AG08396 (cell line): Measurements from ENCODE around the gene TVP23C.
"Not testable (repeated sequence)": the region's sequence is repeated elsewhere in the genome, so short reads cannot be mapped to it uniquely, and the experiment has no call there.

Experiments
- DNase-seq: peaks from one replicate; pipeline ENCODE4 v3.0.0; 2012; ENCODE audit warnings: low spot score, mixed read lengths

The TVP23C gene

DNA sequence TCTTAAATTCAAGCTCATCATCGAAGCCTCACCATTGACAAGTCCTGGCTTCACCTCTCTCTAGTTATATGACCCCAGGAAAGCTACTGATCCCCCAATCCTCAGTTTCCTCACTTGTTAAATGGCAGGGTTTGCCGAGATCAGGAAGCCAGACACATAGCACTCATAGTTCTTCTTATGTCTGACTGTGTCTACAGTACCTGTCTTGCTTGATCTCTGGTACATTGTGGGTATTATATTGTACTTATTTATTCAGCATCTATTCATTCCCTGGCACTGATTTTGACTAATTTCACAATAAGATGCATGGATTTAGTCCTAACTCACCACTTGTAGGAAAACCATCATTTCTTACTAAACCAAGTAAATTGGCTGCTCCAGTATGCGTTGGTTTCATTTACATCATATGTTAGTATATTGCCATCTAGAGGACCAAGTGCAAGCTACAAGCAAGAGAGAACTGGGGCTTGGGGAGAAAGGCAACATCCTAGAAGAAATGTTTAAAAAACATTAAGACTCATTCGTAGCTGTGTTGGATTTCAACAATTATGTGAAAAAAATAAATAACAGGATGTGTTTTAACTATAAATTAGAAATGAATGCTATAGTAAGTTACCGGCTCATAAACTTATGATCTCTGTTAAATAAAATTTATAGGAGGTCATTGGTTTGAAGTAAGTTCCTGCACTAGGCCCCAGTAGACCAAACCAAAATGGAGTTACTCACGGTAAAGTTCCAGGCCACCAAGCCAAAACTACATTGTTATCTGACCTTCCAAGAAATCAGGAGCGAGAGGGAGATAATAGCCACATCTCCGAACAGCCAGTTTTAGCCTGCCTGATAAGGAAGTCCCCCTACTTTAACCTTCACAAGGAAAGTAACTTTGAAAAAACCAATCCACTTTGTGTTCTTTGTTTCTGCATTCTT, 36.7 kb downstream of the TVP23C start:
- not testable (repeated sequence) for DNase-seq

DNA sequence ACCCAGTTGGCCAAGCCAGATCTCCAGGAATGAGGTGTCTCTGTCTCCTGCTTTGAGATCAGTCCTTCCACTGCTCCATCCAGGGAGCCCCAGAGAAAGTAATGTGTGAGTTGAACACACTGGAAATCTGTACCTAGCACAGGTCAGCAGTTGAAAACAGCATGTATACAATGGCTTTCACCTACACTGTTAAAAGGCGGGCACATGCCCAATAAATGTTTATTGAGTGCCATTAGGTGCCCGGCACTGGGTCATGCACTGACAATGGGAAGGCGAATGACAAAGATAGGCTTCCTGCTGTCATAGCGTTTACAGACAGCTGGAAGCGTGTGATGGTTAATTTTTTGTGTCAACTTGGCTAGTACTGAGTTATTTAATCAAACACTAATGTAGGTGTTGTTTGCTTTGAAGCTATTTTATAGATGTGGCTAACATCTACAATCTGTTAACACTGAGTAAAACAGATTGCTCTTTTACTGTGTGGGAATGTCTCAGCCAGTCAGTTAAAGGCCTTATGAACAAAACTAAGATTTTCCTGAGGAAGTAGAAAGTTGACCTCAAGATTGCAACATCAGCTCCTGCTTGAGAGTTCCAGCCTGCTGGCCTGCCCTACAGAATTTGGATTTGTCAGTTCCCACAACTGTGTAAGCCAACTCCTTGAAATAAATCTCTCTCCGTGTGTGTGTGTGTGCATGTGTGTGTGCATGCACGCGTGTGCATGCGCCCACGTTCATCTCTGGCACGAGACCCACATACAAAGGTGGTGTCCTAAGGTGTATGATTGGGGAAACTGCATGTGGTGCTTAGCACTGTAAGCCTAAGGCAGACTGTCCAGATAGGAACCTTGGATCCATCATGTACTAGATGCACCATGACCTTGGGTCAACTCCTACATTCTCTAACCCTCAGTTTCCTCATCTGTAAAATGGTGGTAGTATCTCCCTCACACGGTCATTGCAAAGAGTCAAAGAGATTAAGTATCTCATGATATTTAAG, 38.0 kb downstream of the TVP23C start:
- not testable (repeated sequence) for DNase-seq

DNA sequence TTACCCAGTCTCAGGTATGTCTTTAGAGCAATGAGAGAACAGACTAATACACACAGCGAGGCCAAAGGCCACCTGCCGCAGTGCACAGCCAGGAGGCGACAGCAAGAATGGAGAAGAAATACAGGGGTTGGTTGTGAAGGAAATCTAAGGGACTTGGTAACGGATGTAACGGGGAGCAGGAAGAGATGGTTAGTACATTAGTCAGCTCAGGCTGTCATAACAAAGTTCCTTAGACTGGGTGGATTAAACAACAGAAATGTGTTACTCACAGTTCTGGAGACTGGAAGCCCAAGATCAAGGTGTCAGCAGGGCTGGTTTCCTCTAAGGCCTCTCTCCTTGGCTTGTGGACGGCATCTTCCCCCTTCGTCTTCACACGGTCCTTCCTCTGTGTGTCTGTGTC, 47.1 kb downstream of the TVP23C start:
- DNase-seq: no peak

DNA sequence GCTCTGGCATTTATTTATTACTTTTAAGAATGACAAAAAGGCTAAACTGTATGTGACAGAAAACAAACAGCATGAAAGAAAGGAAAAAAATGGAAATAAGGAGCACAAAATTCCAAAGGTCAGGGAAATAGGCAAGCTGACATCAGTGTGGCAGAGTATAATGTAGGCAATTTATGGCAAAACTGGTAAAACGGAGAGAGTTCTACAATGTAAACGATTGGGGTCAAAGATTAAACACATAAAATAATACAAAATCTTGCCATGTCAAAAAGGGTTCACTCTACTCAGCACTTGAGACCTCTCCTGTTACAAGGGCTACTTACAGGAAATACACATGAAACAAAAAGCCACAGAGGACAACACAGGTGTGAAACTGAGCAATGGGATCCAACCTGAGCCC, 48.8 kb downstream of the TVP23C start:
- DNase-seq: no peak

DNA sequence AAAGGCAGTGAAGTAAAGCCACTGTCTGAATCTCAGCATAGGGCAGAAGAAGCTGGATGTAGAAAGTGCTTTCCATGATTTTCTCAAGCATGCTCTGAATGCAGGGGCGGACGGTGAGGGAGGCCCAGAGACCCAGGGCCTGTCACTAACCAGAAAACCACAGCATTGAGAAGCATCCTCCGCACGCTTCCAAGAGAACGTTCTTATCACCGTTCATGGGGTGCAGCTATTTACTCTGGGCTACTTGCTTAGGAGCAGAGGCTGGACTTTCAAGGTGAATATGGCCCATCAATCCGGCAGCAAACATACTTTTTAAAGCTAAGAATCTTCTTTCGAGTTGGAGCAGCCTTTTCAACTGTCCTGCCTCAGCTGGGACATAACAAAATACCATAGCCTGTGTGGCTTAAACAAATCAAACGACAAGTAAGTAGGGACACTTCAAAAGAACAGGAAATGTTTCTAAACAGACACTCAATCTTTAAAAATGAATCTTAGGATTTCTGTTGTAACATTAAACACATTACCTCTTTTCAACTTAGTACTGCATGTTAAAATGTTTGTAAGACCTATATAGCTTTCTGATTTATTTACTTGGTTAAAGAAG, 49.3 kb downstream of the TVP23C start:
- no peak for DNase-seq

DNA sequence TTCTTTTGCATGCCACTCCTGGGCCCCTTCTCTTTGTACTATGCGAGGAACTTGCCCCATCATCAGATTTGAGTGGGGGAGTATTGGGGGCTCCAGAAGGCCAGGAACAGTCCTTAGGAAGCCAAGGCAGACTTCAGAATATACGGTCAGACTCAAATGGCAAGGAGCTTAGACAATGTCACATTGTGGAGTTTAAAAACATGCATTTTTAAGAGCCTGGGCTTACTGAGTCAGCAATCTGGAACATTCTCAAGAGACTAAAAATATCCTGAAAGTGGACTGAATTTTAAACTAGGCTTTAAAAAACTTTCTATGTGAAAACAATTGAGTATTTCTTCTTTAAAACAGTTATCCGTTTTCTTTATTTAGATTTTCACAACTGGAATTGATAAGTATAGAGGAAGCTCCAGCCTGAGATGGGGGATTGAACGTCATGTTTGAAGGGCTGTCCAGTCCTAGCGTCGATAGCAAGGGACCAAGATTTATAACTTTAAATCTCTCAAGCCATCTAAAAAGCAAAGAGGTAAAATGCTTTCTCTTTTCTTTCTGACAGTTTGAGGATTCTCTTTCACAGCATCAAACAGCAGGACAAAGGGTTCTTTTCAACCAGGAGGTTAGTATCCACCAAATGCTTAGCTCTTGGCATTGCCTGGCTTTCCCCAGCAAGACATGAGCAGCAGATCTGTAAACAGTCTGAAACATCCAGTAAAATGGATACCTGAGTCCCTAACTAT, 50.1 kb downstream of the TVP23C start:
- DNase-seq: no peak

DNA sequence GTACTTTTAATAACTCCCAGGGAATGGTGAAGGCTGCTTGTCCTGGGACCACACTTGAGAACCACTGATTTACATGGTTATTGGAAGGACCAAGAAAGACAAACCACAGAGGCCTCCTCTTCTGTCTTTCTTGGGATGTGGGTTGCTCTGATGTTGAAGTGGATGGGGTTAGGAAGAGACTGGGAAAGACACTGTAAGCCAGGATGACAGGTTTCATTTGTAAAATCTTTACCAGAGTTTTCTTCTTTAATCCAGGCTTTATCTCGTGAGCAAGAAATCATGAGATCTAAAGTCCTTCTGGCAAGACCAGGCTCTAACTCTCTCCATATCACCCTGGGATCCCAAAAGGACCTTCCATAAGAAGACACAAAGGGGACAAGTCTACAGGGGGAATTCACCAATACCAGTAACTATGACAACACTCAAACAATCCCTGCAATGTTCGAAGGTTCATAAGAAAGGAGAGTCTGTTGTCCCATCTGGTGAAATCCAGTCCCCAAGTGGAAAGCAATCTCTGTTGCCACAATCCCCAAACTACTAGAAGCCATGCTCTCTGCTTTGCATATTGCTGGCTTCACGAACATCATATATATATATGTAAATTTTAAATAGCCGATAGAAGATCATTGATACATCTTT, 51.1 kb downstream of the TVP23C start:
- DNase-seq: no peak

DNA sequence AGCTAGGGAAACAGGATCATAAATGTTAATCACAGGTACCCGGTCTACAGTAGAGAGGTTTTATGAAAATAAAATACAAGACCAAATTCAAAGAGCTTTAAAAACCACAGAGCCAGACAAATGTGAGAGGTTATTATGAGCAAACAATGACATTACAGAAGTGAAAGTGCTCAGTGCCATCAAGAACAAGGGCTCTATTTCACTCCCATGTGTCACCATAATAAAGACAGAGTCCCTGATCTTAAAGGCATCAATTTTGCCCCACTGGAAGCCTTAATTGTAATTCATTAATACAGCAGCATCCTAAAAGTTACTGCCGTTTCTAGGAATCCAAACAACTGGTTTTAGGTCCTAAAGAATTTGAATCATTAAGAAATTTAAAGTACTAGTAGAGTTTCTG, 52.1 kb downstream of the TVP23C start:
- no peak for DNase-seq

DNA sequence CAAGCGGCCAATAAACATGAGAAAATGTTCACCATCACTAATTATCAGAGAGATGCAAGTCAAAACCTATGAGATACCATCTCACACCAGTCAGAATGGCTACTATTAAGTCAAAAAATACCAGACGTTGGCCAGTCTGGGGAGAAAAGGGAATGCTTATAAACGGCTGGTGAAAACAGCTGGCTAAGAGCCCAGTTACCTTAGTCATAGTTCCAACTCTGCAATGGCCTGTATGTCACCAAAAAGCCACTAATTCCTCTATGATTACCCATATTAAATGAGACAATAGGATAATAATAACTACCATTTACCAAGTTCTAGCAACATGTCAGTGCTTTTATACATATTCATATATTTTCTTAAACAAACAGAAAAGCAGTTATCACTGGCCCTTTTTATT, 52.9 kb downstream of the TVP23C start:
- peak; percentile 60 for DNase-seq

DNA sequence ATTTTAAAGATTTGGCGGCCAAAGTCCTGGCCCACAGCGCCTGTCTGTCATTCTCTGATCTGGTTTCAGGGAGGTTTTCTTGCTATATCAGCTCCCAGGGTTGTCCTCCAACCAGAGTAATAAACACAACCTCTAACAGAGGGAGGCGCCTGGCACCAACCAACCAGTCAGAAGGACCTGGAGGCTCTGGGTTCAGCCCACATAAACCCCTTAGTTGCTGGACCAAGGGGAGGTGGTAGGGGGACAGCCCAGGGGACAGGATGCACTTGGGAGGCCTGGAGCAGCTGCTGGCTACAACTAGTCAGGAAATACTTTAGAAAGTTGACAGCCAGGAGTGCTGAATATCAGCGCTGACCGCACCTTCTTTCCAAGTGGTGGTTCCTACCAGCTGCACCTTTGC, 54.2 kb downstream of the TVP23C start:
- no peak for DNase-seq

DNA sequence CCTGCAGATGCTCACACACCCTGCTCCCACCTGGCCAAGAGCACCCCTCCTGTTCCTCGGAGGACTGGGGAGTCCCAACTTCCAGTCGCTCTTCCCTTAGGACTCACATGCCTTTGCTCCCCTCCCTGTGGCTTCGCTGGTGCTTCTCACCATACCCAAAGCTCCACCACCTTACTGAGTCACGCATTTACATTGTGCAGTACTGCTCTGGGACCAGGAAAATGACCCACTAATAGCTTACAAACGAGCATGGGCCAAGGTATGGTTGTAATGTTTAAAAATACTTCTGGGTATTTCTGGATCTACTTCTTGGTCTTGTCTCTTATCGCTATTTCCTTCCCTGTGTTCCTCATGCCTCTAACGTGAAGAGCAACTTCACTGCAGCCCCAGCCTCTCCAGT, 54.8 kb downstream of the TVP23C start:
- DNase-seq: no peak

DNA sequence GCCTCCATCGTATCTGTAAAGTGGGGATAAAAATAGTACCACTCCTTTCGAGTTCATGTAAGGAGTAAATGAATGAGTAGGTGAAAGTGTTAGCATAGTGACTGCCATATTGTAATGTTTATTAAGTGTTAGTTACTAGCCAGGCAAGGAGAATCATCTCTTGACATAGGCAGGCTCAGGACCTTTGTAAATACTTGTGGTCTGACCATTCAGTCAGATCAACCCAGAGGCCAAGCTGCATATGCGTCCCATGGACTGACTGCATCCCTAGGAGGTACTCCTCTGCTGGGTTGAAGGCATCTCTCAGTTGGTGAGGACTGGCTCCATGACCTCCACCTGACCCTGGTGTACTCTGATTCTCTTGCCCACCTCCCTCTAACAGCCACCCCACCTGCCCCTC, 55.4 kb downstream of the TVP23C start:
- DNase-seq: peak; percentile 30

DNA sequence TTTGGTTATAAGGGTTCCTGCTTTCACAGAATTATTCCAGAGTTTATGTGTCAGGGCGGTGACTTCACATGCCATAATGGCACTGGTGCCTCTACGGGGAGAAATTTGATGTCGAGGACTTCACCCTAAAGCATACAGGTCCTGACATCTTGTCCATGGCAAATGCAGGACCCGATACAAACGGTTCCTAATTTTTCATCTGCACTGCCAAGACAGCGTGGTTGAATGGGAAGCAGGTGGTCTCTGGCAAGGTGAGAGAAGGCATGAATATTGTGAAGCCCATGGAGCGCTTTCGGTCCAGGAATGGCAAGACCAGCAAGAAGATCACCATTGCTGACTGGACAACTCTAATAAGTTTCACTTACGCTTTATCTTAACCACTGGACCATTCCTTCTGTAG, 56.3 kb downstream of the TVP23C start:
- DNase-seq: no peak

DNA sequence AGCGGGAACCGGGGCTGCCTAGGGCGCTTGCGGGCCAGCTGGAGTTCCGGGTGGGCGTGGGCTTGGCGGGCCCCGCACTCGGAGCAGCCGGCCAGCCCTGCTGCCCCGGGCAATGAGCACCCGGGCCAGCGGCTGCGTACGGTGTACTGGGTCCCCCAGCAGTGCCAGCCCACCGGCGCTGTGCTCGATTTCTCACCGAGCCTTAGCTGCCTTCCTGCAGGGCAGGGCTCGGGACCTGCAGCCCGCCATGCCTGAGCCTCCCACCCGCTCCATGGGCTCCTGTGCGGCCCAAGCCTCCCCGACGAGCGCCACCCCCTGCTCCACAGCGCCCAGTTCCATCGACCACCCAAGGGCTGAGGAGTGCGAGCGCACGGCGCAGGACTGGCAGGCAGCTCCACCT, 57.6 kb downstream of the TVP23C start:
- DNase-seq: not testable (repeated sequence)

DNA sequence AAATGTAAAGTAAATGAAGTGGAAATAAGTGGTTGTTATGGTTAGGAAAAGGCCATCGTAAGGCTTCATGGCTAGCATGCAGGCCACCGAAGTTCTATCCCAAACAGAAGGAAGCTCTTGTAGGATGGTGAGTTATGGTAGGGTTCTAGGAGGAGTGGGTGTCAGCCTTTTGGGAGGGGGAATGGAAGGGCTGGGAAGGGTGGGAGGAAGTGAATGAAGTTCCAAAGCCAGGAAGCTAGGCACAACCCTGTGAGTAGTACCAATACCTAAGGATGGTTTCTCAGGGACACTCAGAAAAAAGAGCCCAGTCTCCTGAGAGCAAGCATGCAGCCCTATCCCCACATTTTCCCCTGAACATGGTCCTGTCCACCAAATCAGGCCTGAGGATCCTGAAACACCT, 59.6 kb downstream of the TVP23C start:
- no peak for DNase-seq

DNA sequence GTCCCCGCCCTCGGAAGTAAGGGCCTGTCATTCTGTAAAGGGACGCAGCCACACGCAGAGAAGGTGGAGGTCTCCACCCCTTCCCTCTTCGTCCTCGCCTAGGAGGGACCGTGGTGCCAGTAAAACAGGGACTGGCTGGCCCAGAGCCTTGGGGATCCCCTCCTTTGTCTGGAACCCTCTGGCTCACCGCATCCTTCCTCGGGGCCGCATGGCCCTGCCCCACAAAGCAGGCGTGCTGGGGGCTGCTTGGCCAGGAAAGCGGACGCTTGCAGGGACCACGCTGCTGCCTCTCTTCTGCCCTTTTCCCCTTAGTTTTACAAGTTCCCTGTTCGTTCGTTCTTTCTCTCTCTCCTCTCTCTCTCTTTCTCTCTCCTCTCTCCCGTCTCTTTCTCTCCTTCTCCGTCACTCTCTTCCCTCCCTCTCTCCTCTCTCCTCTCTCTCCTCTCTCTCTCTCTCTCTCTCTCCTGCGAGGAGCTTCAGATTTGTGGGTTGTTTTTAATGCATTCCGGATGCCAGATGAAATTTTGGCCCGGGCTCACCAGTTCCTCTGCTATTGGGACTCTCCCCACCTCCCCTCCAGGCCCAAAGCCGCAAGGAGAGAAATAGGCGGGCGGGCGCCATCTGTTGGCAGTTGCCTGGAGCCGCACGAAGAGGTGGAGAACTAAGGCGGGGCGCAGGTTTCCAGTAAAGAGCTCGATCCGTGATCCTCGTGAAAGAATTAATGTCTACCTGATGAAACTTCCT, 60.7 kb downstream of the TVP23C start:
- DNase-seq: peak; percentile 91

DNA sequence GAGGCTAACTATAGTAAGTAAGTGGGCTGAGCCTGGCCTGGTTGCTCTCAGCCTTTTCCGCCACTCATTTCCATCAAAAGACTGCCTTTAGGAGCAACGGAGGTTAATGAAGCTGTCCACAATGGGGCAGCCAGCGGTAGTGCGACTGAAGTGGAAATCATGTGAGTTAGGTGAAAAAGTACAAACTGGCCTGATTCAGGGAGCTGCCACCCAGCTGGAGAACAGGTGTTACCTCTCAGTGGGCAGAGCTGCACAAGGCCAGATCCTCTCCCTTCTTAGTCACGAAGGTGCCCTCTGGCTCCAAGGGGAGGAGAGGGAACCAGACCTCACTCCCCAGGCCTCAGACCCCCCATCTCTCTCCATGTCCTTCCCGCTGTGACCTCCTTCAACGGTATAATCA, 61.5 kb downstream of the TVP23C start:
- no peak for DNase-seq

DNA sequence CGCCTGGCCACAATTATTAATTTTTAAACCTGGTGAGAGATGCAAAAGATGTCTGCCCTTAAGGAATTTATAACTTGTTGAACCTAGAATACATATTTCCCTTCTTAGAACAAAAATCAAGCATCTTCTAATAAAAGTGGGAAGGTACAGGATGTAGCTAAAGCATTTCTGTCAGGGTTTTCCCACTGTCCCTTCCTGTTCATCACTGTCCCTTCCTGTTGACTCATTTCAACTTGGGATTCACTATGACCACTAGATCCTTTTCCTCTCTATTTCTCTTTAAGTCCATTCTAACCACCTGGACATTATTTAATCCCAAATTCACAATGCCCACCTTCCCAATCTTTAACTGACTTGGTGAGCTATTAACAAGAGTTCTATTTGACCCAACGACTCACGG, 62.0 kb downstream of the TVP23C start:
- no peak for DNase-seq

DNA sequence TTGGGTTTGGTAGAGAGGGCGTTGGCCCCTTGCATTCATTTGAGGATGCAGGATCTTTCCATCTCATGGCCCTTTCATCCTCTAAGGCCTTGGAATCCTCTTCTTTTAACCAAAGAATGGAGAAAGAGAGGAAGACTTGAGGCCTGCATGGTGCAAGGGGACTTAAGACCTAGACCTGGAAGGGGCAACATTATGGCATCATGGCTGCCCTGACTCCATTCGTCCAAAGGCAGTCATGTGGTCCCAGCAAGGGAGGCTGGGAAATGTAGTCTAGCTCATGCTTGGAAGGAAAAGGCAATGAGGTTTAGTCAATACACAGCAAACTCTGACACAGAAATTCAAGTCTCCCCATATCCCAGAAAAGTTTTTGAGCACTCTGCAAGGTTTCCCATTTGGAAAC, 65.2 kb downstream of the TVP23C start:
- DNase-seq: no peak
